ENCODE data around the gene FGD6.
"Not testable (repeated sequence)": the region's sequence is repeated elsewhere in the genome, so short reads cannot be mapped to it uniquely, and the experiment has no call there.

The FGD6 gene

GRCh38 chr12:95239216-95239615, 21.9 kb upstream of the FGD6 start:
- peaks cover 29% of the 10 kb centered on the region for H3K36me3 ChIP-seq
- TF ChIP-seq CTCF (IDR thresholded peaks at IDR 0.05; ENCODE audit: low read depth, low read length), result no peak
- H3K4me3 ChIP-seq (ENCODE audit: low read depth, low read length), result no peak overlapping the region
- H3K27ac ChIP-seq, result no peak overlapping the region
- H3K27me3 ChIP-seq (ENCODE audit: insufficient read depth, low read depth, severe bottlenecking), result no peaks in the 10 kb centered on the region
- no peak for DNase-seq
- peaks cover 2% of the 10 kb centered on the region for H3K9me3 ChIP-seq (ENCODE audit: severe bottlenecking)

GRCh38 chr12:95238150-95238549, 20.9 kb upstream of the FGD6 start:
- H3K27ac ChIP-seq, result no peak overlapping the region
- no peak for TF ChIP-seq CTCF (IDR thresholded peaks at IDR 0.05; ENCODE audit: low read depth, low read length)
- H3K9me3 ChIP-seq (ENCODE audit: severe bottlenecking), result peaks cover 2% of the 10 kb centered on the region
- H3K4me3 ChIP-seq (ENCODE audit: low read depth, low read length), result no peak overlapping the region
- peaks cover 23% of the 10 kb centered on the region for H3K36me3 ChIP-seq
- no peak for DNase-seq
- H3K27me3 ChIP-seq (ENCODE audit: insufficient read depth, low read depth, severe bottlenecking), result no peaks in the 10 kb centered on the region

GRCh38 chr12:95237315-95237714, 20.0 kb upstream of the FGD6 start:
- H3K27me3 ChIP-seq (ENCODE audit: insufficient read depth, low read depth, severe bottlenecking), result no peaks in the 10 kb centered on the region
- TF ChIP-seq CTCF (IDR thresholded peaks at IDR 0.05; ENCODE audit: low read depth, low read length), result no peak
- H3K27ac ChIP-seq, result no peak overlapping the region
- peaks cover 21% of the 10 kb centered on the region for H3K36me3 ChIP-seq
- H3K9me3 ChIP-seq (ENCODE audit: severe bottlenecking), result peaks cover 2% of the 10 kb centered on the region
- H3K4me3 ChIP-seq (ENCODE audit: low read depth, low read length), result no peak overlapping the region
- no peak for DNase-seq

DNA sequence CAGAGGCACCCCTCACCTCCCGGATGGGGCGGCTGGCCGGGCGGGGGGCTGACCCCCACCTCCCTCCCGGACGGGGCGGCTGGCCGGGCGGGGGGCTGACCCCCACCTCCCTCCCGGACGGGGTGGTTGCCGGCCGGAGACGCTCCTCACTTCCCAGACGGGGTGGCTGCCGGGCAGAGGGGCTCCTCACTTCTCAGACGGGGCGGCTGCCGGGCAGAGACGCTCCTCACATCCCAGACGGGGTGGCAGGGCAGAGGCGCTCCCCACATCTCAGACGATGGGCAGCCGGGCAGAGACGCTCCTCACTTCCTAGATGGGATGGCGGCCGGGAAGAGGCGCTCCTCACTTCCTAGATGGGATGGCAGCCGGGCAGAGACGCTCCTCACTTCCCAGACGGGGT, 18.4 kb upstream of the FGD6 start:
- not testable (repeated sequence) for DNase-seq; H3K27ac ChIP-seq; H3K9me3 ChIP-seq (ENCODE audit: severe bottlenecking); H3K4me3 ChIP-seq (ENCODE audit: low read depth, low read length); H3K27me3 ChIP-seq (ENCODE audit: insufficient read depth, low read depth, severe bottlenecking)
- peaks cover 14% of the 10 kb centered on the region for H3K36me3 ChIP-seq

DNA sequence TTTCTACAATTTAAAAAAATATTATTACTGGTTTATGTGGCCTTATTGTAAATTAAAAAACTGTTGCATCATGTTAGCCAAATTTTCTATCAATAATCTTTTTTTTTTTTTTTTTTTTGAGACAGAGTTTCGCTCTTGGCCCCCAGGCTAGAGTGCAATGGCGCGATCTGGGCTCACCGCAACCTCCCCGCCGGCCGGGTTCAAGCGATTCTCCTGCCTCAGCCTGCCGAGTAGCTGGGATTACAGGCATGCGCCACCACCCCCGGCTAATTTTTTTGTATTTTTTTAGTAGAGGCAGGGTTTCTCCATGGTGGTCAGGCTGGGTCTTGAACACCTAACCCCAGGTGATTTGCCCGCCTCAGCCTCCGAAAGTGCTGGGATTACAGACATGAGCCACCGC, 16.9 kb upstream of the FGD6 start:
- H3K36me3 ChIP-seq, result peaks cover 14% of the 10 kb centered on the region
- not testable (repeated sequence) for DNase-seq; H3K9me3 ChIP-seq (ENCODE audit: severe bottlenecking); H3K27me3 ChIP-seq (ENCODE audit: insufficient read depth, low read depth, severe bottlenecking); H3K4me3 ChIP-seq (ENCODE audit: low read depth, low read length)
- peak overlapping the region; percentile 41 for H3K27ac ChIP-seq

- H3K36me3 ChIP-seq, result peaks cover 13% of the 10 kb centered on the region
- no peak for TF ChIP-seq CTCF (IDR thresholded peaks at IDR 0.05; ENCODE audit: low read depth, low read length)
- peaks cover 2% of the 10 kb centered on the region for H3K9me3 ChIP-seq (ENCODE audit: severe bottlenecking)
- no peak overlapping the region for H3K27ac ChIP-seq
- no peak overlapping the region for H3K4me3 ChIP-seq (ENCODE audit: low read depth, low read length)
- no peaks in the 10 kb centered on the region for H3K27me3 ChIP-seq (ENCODE audit: insufficient read depth, low read depth, severe bottlenecking)
- no peak for DNase-seq
Measured at GRCh38 chr12:95231190-95231589, 13.9 kb upstream of the FGD6 start.

DNA sequence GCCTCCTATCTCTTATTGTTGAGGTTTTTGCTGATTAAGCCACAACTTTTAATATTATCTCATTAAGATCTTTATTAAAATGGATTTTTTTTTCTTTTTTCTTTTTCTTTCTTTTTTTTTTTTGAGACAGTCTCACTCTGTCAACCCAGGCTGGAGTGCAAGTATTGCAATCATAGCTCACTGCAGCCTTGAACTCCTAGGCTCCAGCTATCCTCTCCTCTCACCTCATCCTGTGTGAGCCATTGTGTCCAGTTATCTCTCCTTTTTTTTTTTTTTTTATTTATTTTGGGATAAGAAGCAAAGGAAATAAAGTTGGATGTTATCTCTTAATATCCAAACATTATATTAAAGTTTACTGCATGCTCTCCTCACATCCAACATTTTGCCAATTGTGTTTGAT, 13.0 kb upstream of the FGD6 start:
- H3K9me3 ChIP-seq (ENCODE audit: severe bottlenecking), result no peaks in the 10 kb centered on the region
- H3K27me3 ChIP-seq (ENCODE audit: insufficient read depth, low read depth, severe bottlenecking), result no peaks in the 10 kb centered on the region
- peaks cover 13% of the 10 kb centered on the region for H3K36me3 ChIP-seq
- no peak for TF ChIP-seq CTCF (IDR thresholded peaks at IDR 0.05; ENCODE audit: low read depth, low read length)
- no peak overlapping the region for H3K27ac ChIP-seq
- no peak for DNase-seq
- no peak overlapping the region for H3K4me3 ChIP-seq (ENCODE audit: low read depth, low read length)

All from WERI-Rb-1 (cell line).